Measurements from ENCODE around the gene GNA15.

Gene GNA15

DNA sequence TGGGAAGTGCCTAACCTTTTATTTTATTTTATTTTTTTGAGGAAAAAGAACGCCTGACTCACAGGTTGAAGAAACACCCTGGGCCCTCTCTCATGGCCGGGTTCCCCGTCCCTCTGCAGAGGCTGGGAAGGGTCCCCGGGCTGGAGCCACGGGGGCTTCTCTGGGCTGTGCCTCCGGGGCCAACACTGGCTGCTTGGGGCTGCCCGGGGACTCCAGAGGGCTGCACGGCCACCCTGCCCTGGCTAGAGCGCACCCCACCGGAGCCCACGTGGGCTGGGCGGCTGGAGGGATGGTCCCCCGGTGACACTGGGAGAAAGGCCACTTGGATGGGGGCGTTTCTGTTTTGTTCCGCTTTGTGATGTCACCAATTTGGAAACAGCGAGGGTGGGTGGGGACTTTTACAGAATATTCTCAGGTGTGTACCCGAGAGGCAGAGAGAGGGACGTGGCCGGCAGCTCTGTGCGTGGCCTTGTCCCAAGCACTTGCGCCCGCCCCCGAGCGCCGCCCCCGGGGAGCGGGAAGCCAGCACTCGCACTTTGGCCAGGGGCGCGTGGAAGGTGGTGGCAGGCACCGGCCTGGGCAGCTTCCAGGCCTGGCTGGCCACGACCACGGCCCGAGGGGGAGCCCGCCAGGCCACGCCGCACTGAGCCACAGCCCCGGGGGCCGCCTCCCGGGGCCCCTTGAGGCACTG lies 13.9 kb upstream of the GNA15 start:
- no peak for DNase-seq

DNA sequence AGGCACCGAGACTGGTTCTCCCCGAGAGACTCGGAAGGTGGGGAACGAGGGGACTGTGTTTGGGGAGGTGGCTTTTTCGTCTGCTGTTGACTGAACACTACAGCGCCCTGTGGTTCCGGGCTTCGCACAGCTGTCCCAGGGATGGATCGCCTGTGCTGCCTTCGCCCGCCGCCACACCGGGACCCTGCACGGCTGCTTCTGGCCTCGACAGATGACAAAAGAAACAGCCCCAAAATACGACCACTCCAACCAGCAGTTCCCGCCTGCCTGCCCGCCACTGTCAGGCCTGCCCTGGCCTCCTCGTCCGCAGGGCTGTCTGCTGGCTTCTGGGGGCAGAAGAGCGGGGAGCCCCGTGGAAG lies 13.3 kb upstream of the GNA15 start:
- DNase-seq, result no peak

DNA sequence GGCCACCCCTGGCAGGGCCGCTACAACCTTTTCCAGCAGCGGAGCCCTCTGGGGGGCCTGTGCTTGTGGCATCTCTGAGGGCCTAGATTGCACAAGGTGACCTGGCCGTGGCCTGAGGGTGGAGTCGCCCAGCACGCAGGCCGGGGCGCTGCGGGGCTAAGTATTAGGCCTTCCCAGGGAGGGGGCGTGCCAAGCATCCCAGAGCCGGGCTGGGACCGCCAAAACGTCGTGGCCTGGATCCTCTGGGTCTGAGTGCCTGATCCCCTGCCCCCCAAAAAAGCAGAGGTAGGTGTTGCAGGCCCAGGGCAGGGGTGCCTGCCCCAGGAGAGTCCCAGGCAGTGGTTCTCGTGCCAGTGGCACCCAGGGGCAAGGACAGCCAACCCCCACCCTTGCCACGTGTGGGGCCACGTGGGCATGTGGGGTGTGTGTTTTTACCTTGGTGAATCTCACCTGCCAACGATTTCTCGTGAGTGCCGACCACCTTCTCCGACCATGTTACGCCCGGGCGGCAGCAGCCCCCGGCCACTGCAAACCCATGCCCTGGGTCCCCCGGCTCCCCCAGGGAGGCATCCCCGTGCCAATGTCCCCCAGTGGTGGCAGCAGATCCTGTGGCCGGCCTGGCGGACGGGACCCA lies 12.6 kb upstream of the GNA15 start:
- DNase-seq, result no peak

DNA sequence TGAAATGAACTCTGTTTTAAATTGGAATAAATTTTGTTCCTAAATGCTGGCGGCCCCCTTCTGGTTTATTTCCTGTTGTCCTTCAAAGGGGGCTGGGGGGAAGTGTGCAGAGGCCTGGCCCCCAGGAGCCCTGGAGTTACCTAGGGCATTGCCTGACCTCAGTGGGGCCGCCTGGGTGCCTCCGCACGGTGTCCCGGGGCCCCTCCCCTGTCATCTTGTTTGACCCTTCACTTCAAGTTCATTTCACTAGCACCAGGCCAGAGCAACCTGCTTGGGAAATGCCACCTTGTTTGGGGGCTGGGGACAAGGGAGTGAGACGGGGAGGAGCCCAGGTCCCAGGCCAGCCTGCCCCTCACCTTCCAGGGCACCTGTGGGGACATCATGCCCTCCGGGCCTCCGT lies 11.9 kb upstream of the GNA15 start:
- no peak for DNase-seq

DNA sequence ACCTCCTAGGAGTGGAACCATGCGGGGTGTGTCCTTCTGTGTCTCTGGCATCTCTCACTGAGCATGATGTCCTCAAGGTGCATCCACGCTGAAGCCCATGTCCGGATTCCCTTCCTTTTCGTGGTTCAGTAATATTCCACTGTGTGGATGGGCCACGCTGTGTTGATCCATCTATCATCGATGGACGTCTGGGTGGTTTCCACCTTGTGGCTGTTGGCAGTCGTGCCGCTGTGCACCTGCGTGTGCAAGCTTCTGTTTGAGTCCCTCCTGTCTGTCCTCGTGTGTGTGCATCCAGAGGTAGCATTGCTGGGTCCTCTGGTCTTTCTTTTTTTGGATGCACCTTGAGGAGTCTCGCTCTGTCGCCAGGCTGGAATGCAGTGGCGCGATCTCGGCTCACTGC lies 11.2 kb upstream of the GNA15 start:
- DNase-seq, result no peak

DNA sequence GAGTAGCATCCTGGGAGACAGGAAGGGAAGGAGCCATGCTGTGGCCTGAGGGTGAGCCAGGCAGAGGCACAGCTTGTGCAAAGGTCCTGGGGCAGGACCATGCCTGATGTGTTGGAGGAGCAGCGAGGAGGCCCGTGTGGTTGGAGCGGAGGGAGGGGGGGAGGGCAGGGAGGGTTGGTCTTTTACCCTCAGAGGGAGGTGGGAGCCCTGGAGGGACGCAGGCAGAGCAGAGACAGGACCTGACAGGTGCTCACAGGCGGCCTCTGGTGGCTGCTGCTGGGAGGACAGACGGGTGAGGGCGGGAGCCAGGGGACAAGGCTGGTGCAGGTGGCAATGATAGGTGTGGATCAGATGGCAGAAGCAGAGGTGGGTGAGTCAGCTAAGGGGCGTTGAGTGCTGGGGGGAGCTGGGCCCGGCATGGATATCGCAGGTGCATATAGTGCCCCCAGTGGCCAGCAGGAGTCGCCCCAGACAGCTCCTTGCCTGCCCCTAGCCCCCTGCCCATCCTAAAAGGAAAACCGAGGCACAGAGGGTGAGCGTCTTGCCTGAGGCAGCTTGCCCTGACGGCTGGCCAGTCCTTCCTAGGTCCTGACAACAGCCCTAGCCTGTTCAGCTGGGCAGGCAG lies 9.8 kb upstream of the GNA15 start:
- peak; percentile 56 to 78 (median 66) for DNase-seq

DNA sequence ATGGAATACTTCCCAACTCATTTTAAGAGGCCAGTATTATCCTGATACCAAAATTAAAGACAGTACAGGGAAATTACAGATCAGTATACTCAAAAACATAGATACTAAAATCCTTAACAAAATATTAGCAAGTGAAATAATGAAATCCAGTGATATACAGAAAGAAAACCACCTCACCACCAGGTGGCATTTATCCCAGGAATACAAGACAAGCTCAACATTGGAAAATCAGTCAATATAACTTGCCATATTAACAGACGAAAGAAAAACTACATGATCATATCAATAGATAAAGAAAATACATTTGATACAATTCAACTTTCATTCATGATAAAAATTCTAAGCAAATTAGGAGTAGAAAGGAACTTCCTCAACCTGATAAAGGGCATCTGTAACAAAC lies 6.7 kb upstream of the GNA15 start:
- peak; percentile 62 to 64 (median 64) for DNase-seq

DNA sequence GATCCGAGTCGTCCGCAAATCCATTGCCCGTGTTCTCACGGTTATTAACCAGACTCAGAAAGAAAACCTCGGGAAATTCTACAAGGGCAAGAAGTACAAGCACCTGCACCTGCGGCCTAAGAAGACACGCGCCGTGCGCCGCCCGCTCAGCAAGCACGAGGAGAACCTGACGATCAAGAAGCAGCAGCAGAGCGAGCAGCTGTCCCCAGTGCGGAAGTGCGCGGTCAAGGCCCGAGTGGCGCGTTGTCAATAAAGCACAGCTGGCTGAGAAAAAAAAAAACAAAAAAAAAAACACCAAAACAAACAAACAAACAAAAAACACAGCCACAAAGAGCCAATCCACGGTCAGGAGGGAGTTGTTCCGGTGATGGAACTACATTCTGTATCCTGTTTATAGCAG lies 4.7 kb upstream of the GNA15 start:
- no peak for DNase-seq

DNA sequence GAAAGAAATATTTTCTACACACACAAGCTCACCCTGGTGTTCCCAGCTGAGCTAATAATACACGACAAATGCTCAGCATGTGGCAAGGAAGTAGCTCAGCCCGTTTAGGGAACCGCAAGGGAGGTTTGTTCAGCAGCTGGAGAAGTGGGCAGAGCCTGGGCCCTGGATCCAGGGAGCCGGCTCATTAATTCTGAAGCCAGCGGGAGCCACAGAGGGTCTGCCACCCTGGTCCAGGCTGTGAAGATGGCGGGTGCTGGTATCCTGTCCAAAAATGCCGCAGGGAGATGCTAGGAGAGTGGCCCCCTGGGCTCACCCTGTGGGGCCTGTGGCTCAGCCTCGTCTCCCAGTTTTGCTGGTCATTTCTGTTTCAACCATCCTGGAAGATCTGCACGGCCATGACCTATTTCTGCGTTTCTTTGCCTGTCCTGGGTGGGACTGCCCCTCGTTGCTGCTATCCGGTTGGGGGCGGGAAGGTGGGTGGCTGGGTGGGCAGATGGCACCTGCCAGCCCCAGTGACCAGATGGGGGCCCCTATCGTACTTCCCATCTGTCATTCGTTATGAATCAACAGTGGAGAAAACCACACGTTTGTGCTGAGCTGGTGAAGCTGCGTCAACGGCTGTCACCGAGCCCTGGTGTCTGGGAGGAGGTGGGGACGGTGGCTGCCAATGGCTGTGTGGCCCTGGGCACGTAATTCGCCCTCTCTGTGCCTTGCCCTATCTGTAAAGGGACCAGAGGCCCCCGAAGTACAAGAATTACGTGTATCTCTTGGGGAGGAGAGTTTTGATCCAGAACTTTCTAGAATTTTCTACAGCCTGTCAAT lies 2.7 kb upstream of the GNA15 start:
- DNase-seq, result peak; percentile 89 to 90 (median 90)

DNA sequence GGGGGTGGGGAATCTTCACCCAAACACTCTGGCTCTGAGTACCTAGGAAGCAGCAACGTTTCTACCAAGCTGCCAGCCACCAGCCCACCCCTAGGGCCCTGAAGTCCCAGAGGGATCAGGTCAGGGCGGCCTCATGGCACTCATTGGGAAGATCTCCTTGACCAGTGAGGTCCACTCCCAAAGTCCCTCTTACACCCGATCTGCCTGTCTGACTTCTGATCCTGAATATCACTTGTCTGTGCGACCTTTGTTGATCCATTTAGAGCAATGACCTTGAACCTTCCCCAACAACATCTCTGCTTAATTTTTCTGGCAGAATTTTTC lies 2.1 kb upstream of the GNA15 start:
- DNase-seq, result no peak

DNA sequence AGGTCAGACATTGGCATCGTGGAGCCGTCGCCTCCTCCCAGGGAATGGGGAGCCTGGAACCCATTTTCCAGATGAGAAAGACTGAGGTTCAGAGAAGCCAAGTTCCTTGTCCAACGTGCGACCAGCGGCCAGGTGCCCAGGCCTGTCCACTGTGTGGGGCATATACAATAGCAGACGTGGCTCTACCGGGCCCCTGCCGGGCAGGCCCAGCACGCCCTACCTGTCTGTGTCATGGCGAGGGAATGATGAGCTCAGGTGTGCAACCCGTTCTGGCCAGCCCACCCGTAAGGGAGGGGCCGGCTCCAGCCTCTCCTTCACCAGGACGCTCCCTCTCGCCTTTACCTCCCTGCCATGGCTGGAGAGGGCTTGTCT lies 837 bp downstream of the GNA15 start:
- no peak for DNase-seq

DNA sequence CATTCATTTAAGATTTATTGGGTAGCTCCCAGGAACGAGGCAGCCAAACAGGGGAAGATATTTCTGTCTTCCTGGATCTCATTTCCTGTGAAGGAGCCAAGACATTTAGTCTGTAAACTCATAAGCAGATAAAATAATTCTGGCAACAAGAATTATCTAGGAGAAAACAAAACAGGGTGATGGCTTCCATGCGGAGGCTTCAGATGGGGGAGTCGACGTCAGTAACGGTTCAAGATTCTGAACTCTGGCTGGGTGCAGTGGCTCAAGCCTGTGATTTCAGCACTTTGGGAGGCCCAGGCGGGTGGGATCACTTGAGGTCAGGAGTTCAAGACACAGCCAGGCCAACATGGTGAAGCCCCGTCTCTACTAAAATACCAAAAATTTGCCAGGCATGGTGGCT lies 1.3 kb downstream of the GNA15 start:
- DNase-seq, result peak; percentile 57 to 71 (median 68)

DNA sequence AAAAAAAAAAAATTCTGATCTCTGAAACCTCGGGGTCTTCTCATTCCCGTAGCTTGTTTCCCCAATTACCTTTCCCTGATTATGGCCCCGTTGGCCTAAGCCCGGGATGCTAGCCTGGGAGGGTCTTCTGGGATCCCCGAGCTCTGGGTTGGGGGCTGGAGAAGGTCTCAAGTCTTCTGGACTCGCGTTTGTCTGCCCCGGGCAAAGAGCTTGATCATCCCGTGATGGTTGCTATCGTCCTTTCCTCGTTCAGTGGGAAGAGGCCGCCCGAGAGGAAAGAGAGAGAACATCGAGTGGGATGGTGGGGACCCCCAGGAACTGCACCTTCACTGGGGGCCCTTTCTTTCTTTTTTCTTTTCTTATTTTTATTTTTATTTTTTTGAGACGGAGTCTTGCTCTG lies 2.4 kb downstream of the GNA15 start:
- no peak for DNase-seq

DNA sequence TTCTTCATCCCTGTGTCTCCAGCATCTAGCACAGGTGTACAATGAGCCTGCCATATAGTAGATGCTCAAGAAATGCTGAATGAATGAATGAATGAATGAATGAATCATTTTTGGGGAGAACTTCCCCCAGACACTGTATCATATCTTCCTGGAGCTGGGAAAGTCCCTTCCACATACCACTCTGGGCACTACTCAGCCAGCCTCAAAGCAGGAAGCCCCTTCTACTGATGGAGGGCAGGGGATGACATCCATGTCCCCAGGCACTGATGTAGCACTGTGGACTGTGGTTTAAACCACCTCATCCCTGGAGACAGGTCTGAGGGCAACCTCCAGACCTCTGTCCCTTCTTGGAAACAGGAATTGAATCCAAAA lies 4.8 kb downstream of the GNA15 start:
- peak; percentile 39 to 66 (median 55) for DNase-seq

DNA sequence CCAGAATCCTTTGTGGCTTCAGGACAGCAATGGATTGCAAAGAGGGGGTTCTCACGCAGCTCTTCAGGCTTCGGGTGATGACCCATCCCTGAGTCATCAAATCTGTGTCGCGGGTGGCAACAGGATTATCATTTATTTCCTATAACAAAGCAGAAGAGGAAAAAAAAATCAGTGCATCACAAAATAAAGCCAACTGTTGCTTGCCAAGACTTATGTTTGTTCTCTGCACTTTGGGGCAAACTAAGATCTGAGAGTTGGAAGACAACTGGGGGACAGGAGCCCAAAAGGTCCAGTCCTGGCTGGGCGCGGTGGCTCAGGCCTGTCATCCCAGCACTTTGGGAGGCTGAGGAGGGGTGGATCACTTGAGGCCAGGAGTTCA lies 6.4 kb downstream of the GNA15 start:
- peak; percentile 82 to 91 (median 89) for DNase-seq

DNA sequence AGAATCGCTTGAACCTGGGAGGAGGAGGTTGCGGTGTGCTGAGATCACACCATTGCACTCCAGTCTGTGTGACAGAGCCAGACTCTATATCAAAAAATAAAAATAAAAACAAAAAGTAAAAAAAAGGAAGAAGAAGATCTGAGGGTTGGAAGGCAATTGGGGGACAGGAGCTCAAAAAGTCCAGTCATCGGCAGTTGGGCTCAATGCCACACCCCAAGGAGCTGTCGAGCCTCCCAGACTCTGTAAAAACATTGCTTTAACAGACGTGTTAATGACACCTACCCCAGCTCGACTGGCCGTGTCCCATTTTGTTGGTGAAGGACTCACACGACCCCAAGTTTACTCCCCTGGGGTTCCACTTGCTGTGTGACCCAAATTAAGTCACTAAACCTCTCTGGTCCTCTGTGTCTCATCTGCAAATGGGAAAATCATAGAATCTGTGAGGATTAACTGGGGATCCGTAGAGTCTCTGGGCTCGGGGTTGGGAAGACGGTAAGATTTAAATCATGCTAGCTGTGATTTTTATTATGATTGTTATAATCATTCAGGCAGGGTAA lies 7.0 kb downstream of the GNA15 start:
- peak in 2 of 3 donors; percentile 18 to 37 for DNase-seq

DNA sequence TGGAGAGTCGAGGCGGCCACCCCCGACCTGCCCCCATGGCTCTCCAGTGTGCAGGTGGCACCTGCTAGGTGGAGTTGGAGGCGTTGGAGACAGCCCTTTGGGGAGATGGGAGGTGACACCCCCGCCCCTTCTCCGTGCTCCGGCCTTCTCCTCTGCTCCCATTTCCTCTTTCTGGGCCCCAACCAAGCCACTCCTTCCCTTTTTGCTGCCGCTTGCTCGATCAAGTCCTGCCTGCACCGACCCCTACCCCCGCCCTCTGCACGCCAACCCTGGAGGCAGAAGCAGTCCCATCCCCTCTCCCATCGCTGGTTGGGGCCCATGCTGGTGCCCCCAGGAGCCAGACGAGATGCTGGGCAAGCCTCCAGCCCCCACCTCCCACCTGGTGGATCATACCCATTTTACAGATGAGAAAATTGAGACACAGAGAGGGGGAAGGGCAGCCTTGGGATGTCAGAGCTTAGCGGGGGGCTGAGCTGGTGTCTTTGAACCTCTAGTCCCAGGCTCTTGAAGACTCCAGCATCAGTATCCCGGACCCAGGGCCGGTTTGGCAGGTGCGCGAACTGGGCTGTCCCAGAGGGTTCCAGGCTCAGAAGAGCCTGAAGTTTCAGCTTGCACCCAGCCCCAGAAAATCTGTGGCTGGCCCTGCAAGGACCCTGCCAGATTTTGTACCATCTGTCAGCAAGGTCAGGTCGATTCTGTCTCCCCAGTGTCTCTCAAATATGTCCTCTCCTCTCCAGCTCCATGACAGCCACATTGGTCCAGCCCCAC lies 10.3 kb downstream of the GNA15 start:
- DNase-seq, result peak; percentile 77 to 85 (median 79)

DNA sequence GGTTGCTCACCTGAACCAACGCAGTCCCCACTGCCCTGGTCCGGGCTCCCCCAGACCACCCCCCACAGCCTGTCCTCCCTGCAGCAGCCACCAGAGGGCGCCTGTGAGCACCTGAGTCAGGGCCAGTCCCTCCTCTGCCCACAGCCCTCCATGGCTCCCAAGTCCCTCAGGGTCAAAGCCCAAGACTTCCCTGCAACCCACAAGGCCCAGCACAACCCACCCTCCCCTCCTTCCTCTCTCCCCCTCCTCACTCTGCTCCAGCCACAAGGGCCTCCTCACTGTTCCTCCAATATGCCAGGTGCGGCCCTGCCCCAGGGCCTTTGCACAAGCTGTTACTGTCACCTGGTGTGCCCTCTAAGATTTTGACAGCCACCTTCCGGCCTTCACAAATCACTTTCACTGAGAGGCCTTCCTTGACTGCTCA lies 10.9 kb downstream of the GNA15 start:
- peak; percentile 44 to 66 (median 56) for DNase-seq

DNA sequence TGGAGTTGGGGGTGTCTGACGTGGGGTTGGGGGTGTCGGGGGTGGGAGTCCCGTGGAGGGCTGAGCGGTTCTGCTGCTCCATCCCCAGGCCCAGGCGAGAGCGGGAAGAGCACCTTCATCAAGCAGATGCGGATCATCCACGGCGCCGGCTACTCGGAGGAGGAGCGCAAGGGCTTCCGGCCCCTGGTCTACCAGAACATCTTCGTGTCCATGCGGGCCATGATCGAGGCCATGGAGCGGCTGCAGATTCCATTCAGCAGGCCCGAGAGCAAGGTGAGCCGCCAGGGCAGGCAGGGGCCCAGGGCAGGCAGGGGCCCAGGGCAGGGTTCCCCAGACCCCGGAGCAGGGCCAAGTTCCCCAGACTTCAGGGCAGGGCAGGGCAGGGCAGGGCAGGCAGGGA lies 12.7 kb downstream of the GNA15 start:
- no peak for DNase-seq

DNA sequence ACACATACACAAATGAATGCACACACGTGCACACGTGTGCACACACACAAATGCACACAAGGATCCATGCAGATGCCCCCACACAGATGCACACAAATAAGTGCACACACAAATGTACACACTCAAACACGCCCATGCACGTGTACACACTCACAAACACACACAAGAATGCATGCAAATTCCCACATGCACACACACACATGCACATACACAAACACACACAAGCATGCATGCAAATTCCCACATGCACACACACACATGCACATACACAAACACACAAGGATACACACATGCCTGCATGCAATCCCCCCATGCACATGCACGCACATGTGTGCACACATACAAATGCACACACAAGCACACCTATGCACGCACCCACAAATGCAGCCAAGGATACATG lies 13.3 kb downstream of the GNA15 start:
- DNase-seq, result no peak

DNA sequence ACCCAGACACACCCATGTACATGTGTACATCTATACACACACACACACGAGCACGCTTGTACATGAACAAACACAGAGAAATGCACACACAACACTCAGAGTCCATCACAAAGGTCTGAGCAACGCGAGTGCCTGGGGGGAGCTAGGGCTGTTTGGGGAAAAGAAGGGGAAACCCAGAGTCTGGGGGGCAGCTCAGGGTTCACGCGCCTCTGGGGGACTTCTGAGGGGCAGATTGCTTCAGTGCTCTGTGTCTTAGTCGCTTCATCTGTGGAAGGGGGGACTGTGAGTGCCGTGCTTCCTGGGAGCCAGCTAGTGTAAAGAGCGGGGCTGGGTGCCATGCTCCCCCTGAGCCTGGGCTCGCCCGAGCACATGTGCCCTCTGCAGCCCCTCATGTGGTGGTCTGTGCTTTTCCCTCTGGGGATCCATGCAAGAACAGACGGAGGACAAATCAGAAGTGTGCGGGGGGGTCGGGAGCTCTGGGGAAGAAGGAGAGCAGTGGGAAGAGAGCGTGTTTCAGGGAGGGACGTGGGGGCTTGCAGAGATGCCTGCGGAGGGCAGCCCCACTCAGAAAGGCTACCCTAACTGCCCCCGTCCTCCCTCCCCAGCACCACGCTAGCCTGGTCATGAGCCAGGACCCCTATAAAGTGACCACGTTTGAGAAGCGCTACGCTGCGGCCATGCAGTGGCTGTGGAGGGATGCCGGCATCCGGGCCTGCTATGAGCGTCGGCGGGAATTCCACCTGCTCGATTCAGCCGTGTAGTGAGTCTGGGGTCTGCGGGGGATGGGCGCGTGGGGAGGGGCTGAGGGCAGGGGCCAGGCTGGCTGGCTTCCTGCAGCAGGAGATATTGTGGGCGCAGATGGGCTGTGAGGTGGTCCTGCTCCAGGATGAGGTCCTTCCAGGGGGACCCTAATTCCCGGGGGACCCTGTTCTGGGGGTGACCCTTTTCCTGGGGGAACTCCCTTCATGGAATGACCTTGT lies 14.0 kb downstream of the GNA15 start:
- DNase-seq, result no peak
